Naive B cell (primary cell): ENCODE data around the gene ABL1. TPM values are rescaled to one million over a fixed set of nuclear protein-coding genes. Genes with fewer than 3 reads are reported as not detected.
"Not testable (repeated sequence)": the region's sequence is repeated elsewhere in the genome, so short reads cannot be mapped to it uniquely, and the experiment has no call there.

Source experiments
- ATAC-seq, 2 donors: fragments of 150-1000 bp; cut with Tn5 transposase; 2 replicates each; pipeline ENCODE4 v1.10.0; 2021; ENCODE audit warnings: low read depth in 2 of 2, mild to moderate bottlenecking in 2 of 2, moderate library complexity in 2 of 2
- DNase-seq: peaks from one replicate; pipeline ENCODE4 v3.0.0; 2022
- H3K27ac Mint-ChIP-seq, 6 donors: one replicate each; pipeline ENCODE4 v1.8.0; 2020 to 2022; ENCODE audit warnings: mild to moderate bottlenecking in 6 of 6, mixed read lengths in 6 of 6, moderate library complexity in 5 of 6, inconsistent platforms in 2 of 6
- H3K27me3 Mint-ChIP-seq, 3 donors: one replicate each; pipeline ENCODE4 v1.8.0; 2021 to 2022; ENCODE audit warnings: mixed read lengths in 3 of 3, mild to moderate bottlenecking in 1 of 3
- H3K36me3 Mint-ChIP-seq, 2 donors: one replicate each; pipeline ENCODE4 v1.8.0; 2020 to 2022; ENCODE audit warnings: mixed read lengths in 2 of 2, inconsistent platforms in 1 of 2, mild to moderate bottlenecking in 1 of 2
- H3K4me1 Mint-ChIP-seq, 3 donors: one replicate each; pipeline ENCODE4 v1.8.0; 2020 to 2022; ENCODE audit warnings: mixed read lengths in 3 of 3, inconsistent platforms in 1 of 3, mild to moderate bottlenecking in 1 of 3, moderate library complexity in 1 of 3
- H3K4me3 Mint-ChIP-seq, 8 donors: one replicate each; pipeline ENCODE4 v1.8.0; 2020 to 2022; ENCODE audit warnings: mild to moderate bottlenecking in 8 of 8, mixed read lengths in 8 of 8, moderate library complexity in 8 of 8, inconsistent platforms in 2 of 8
- H3K9me3 Mint-ChIP-seq, 7 donors: one replicate each; pipeline ENCODE4 v1.8.0; 2020 to 2022; ENCODE audit warnings: mixed read lengths in 7 of 7, mild to moderate bottlenecking in 5 of 7, inconsistent platforms in 2 of 7, moderate library complexity in 1 of 7
- polyA plus RNA-seq, 6 donors: library from polyadenylated mRNA; unstranded; fragments of 300-500 nt; fragmentation: Illumina TruSeq; gene quantifications; one replicate each; pipeline ENCODE4 v1.2.3, GENCODE V29; 2021; ENCODE audit warnings: low read depth in 6 of 6

Gene ABL1
- polyA plus RNA-seq, 6 donors from 2014 or later: 1.2 to 18.9 (median 9.4) TPM

GRCh38 chr9:130904070-130905044 is 69.3 kb downstream of the ABL1 start:
- Mint-ChIP-seq H3K36me3 (no peaks in the 10 kb centered on the region), H3K4me1 (no peaks in the 10 kb centered on the region), H3K4me3 (no peak overlapping the region), H3K27ac (no peak overlapping the region), H3K27me3 (peaks cover 0 to 33% (median 9%) of the 10 kb centered on the region in 3 donors), H3K9me3 (no peaks in the 10 kb centered on the region)
- ATAC-seq (no peak), DNase-seq (no peak)

- Mint-ChIP-seq H3K9me3 (no peaks in the 10 kb centered on the region), H3K27ac (no peak overlapping the region), H3K4me3 (no peak overlapping the region), H3K4me1 (no peaks in the 10 kb centered on the region), H3K36me3 (no peaks in the 10 kb centered on the region), H3K27me3 (peaks cover 0 to 24% (median 7%) of the 10 kb centered on the region in 3 donors)
- ATAC-seq (no peak), DNase-seq (no peak)
Measured at GRCh38 chr9:130905125-130905901, 70.3 kb downstream of the ABL1 start.

- Mint-ChIP-seq H3K36me3 (no peaks in the 10 kb centered on the region), H3K27ac (no peak overlapping the region), H3K4me3 (no peak overlapping the region), H3K27me3 (peaks cover 0 to 16% (median 0%) of the 10 kb centered on the region in 3 donors), H3K9me3 (no peaks in the 10 kb centered on the region), H3K4me1 (peaks cover 0 to 4% (median 0%) of the 10 kb centered on the region in 3 donors)
- DNase-seq: no peak
- ATAC-seq: no peak
Measured at GRCh38 chr9:130905902-130906734, 71.1 kb downstream of the ABL1 start.

- Mint-ChIP-seq H3K36me3 (no peaks in the 10 kb centered on the region), H3K4me3 (peak overlapping the region in 1 of 8 donors; percentile 66), H3K9me3 (no peaks in the 10 kb centered on the region), H3K4me1 (peaks cover 0 to 4% (median 0%) of the 10 kb centered on the region in 3 donors), H3K27ac (no peak overlapping the region), H3K27me3 (peaks cover 0 to 15% (median 0%) of the 10 kb centered on the region in 3 donors)
- ATAC-seq (no peak), DNase-seq (no peak)
Measured at GRCh38 chr9:130906735-130907416, 71.8 kb downstream of the ABL1 start.

- H3K9me3 Mint-ChIP-seq: no peaks in the 10 kb centered on the region
- no peak overlapping the region for H3K4me3 Mint-ChIP-seq
- H3K27me3 Mint-ChIP-seq: peaks cover 0 to 15% (median 0%) of the 10 kb centered on the region in 3 donors
- H3K27ac Mint-ChIP-seq: peak overlapping the region in 1 of 6 donors; percentile 92
- H3K4me1 Mint-ChIP-seq: peaks cover 0 to 4% (median 0%) of the 10 kb centered on the region in 3 donors
- ATAC-seq: no peak
- DNase-seq: no peak
- H3K36me3 Mint-ChIP-seq: no peaks in the 10 kb centered on the region
Measured at GRCh38 chr9:130908146-130908877, 73.3 kb downstream of the ABL1 start.

- Mint-ChIP-seq H3K9me3 (no peaks in the 10 kb centered on the region), H3K36me3 (no peaks in the 10 kb centered on the region), H3K4me3 (no peak overlapping the region), H3K27ac (no peak overlapping the region), H3K27me3 (peaks cover 0 to 10% (median 0%) of the 10 kb centered on the region in 3 donors), H3K4me1 (peaks cover 0 to 4% (median 0%) of the 10 kb centered on the region in 3 donors)
- DNase-seq (no peak), ATAC-seq (no peak)
Measured at GRCh38 chr9:130908878-130909355, 73.9 kb downstream of the ABL1 start.

GRCh38 chr9:130910041-130910440 is 75.0 kb downstream of the ABL1 start:
- not testable (repeated sequence) for H3K27me3 Mint-ChIP-seq, H3K9me3 Mint-ChIP-seq, H3K27ac Mint-ChIP-seq, H3K4me1 Mint-ChIP-seq, H3K36me3 Mint-ChIP-seq, DNase-seq, H3K4me3 Mint-ChIP-seq, ATAC-seq

- peak overlapping the region in 1 of 6 donors; percentile 3 for H3K27ac Mint-ChIP-seq
- H3K27me3 Mint-ChIP-seq, H3K36me3 Mint-ChIP-seq, H3K4me1 Mint-ChIP-seq, H3K4me3 Mint-ChIP-seq, H3K9me3 Mint-ChIP-seq, DNase-seq, ATAC-seq: not testable (repeated sequence)
Measured at GRCh38 chr9:130910670-130911069, 75.6 kb downstream of the ABL1 start.

- ATAC-seq (no peak), DNase-seq (no peak)
- peak overlapping the region in 1 of 6 donors; percentile 3 for H3K27ac Mint-ChIP-seq
- peaks cover 0 to 4% (median 0%) of the 10 kb centered on the region in 3 donors for H3K4me1 Mint-ChIP-seq
- H3K36me3 Mint-ChIP-seq: no peaks in the 10 kb centered on the region
- H3K4me3 Mint-ChIP-seq: no peak overlapping the region
- peaks cover 0 to 3% (median 0%) of the 10 kb centered on the region in 3 donors for H3K27me3 Mint-ChIP-seq
- H3K9me3 Mint-ChIP-seq: no peaks in the 10 kb centered on the region
Measured at GRCh38 chr9:130911254-130912049, 76.4 kb downstream of the ABL1 start.

GRCh38 chr9:130912932-130913598 is 78.0 kb downstream of the ABL1 start:
- no peak for DNase-seq
- peaks cover 0 to 4% (median 0%) of the 10 kb centered on the region in 3 donors for H3K4me1 Mint-ChIP-seq
- no peak for ATAC-seq
- peaks cover 0 to 16% (median 0%) of the 10 kb centered on the region in 3 donors for H3K27me3 Mint-ChIP-seq
- H3K9me3 Mint-ChIP-seq: no peaks in the 10 kb centered on the region
- no peaks in the 10 kb centered on the region for H3K36me3 Mint-ChIP-seq
- H3K4me3 Mint-ChIP-seq: no peak overlapping the region
- no peak overlapping the region for H3K27ac Mint-ChIP-seq
